ENCODE data around the gene COX6A1. TPM values are rescaled to one million over a fixed set of nuclear protein-coding genes. Genes with fewer than 3 reads are reported as not detected.

COX6A1 gene
- total and polyA plus RNA-seq, 7 donors, result 34.4 to 211 (median 52.6) TPM

- Histone ChIP-seq H3K27me3 (ENCODE audit: insufficient read depth in 3 of 3, low read length in 2 of 3) (no peaks in the 10 kb centered on the region), H3K4me3 (no peak overlapping the region), H3K4me1 (peaks cover 14% of the 10 kb centered on the region), H3K27ac (no peak overlapping the region), H3K36me3 (ENCODE audit: insufficient read depth in 1 of 2, low read depth in 1 of 2) (peaks cover 30 to 88% of the 10 kb centered on the region in 2 donors), H3K9me3 (no peaks in the 10 kb centered on the region)
- ATAC-seq, result no peak
- 68 to 81% (median 71%) methylated on average over 5 of the region's 5 CpGs for WGBS, 3 donors
- DNase-seq, result no peak
- TF ChIP-seq CTCF (IDR thresholded peaks at IDR 0.05), result no peak
- intact Hi-C loops (cut with DNase I), result no loop called here
These were observed 25.8 kb downstream of the COX6A1 start for GRCh38 chr12:120463712-120464111.

GRCh38 chr12:120465756-120466155, 27.8 kb downstream of the COX6A1 start:
- Histone ChIP-seq H3K36me3 (ENCODE audit: insufficient read depth in 1 of 2, low read depth in 1 of 2) (peaks cover 25 to 67% of the 10 kb centered on the region in 2 donors), H3K27me3 (ENCODE audit: insufficient read depth in 3 of 3, low read length in 2 of 3) (no peaks in the 10 kb centered on the region)
- intact Hi-C loops (cut with DNase I), result no loop called here

GRCh38 chr12:120466560-120467315, 28.8 kb downstream of the COX6A1 start:
- no peaks in the 10 kb centered on the region for H3K27me3 ChIP-seq (ENCODE audit: insufficient read depth in 3 of 3, low read length in 2 of 3)
- ATAC-seq (no peak), DNase-seq (peak in 1 of 2 donors; percentile 20)
- intact Hi-C loops (cut with DNase I), result no loop called here
- no peak overlapping the region for H3K27ac ChIP-seq
- WGBS, 3 donors, result 54 to 71% (median 56%) methylated on average over 8 of the region's 8 CpGs
- peak; percentile 39 for TF ChIP-seq CTCF (IDR thresholded peaks at IDR 0.05)
- peaks cover 25 to 57% of the 10 kb centered on the region in 2 donors for H3K36me3 ChIP-seq (ENCODE audit: insufficient read depth in 1 of 2, low read depth in 1 of 2)
- no peaks in the 10 kb centered on the region for H3K9me3 ChIP-seq
- no peak overlapping the region for H3K4me3 ChIP-seq
- peaks cover 20% of the 10 kb centered on the region for H3K4me1 ChIP-seq

More at GRCh38 chr12:120465756-120466155, 27.8 kb downstream of the COX6A1 start:
- Histone ChIP-seq H3K9me3 (no peaks in the 10 kb centered on the region), H3K27ac (no peak overlapping the region), H3K4me3 (no peak overlapping the region), H3K4me1 (peaks cover 19% of the 10 kb centered on the region)
- DNase-seq (no peak), ATAC-seq (no peak)
- TF ChIP-seq CTCF (IDR thresholded peaks at IDR 0.05), result no peak
- 39 to 48% (median 39%) methylated on average over 5 of the region's 5 CpGs for WGBS, 3 donors

GRCh38 chr12:120467439-120467838, 29.5 kb downstream of the COX6A1 start:
- H3K4me1 ChIP-seq, result peaks cover 20% of the 10 kb centered on the region
- no peak for ATAC-seq
- H3K9me3 ChIP-seq, result no peaks in the 10 kb centered on the region
- TF ChIP-seq CTCF (IDR thresholded peaks at IDR 0.05), result no peak
- intact Hi-C loops (cut with DNase I), result no loop called here
- 91 to 94% (median 93%) methylated on average over 6 of the region's 6 CpGs for WGBS, 3 donors
- peaks cover 23 to 50% of the 10 kb centered on the region in 2 donors for H3K36me3 ChIP-seq (ENCODE audit: insufficient read depth in 1 of 2, low read depth in 1 of 2)
- DNase-seq, result no peak
- peak overlapping the region; percentile 1 for H3K4me3 ChIP-seq
- no peaks in the 10 kb centered on the region for H3K27me3 ChIP-seq (ENCODE audit: insufficient read depth in 3 of 3, low read length in 2 of 3)
- no peak overlapping the region for H3K27ac ChIP-seq
